ENCODE measurements around the gene CASP4.
"Not testable (repeated sequence)": the region's sequence is repeated elsewhere in the genome, so short reads cannot be mapped to it uniquely, and the experiment has no call there.

CASP4 gene

GRCh38 chr11:104968355-104968855 is at the start of gene CASP4:
CASP4 (minus strand) TSS chr11:104968574; CDS start chr11:104968525, 49 bp downstream.
- DNase-seq = peak; percentile 6

DNA sequence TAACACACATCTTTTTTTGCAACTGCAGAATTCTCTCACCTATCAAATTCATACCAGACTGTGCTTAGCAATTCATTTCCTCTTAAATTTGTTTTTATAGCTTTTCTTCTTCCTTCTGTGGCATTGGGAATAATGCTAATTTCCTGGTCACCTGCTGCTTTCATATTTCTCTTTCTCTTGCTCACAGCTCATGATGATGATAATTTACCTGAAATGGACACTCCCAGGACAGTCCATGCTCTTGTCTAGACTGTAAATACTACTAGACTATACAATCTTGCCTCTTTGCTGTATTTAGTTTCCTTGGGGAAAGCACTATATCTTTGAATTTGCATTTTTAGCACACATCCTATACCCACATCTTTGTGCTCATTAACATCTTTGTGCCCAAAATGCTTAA is 39.1 kb upstream of the CASP4 start:
- no peak for DNase-seq

DNA sequence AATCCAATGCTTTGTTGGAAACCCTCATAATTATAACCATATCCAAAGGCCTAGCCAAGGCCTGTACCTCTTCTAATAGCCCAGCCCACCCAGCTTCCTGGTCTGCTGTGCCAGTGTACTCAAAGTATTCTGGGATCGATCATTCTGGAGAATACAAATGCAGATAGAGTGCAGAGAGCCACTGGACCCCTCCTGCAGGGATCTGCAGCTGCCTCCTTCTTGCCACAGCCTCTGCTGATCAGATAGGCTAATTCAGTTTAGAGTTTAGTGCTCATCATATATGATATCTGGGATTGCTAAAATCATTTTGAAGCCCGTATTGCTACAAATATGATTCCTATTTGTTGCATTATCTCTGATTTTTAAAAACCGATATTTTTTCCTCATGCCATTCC is 37.1 kb upstream of the CASP4 start:
- no peak for DNase-seq

- no peak for DNase-seq
Observed at GRCh38 chr11:105004021-105004420, 35.6 kb upstream of the CASP4 start.

DNA sequence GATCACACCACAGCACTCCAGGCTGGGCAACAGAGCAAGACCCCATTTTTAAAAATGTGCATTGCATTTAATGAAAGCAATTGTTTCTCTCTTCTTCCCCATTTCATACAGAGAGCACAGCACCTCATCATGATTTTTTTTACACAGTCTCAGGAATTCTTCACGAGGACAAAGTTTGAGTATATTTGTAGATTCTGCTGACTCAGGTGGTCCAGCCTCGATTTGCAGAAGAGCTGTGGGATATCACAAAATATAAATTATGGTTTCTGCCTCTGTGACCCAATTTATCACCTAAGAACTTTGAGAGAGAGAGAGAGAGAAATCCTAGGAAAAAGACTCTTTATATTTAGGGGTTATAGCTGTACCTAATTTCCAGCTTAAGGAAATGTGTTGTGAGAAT is 34.8 kb upstream of the CASP4 start:
- DNase-seq = no peak

DNA sequence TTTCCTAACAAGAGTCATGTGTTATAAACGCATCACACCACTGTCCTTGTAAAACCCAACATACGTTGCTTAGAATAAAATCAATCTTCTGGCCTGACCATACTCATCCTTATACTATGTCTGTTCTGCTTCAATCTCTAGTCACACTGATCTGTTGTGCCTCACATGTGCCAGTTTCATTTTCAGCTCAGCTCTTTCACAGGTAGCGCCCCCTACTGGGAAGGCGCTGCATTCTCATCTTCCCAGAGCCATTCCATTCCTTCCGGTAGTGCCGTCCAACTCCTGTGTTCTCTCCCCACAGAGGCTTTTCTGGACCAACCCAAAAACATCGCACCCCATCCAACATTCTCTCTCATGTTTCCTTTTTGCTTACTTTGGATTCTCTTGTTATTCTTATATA is 32.4 kb upstream of the CASP4 start:
- DNase-seq = no peak

DNA sequence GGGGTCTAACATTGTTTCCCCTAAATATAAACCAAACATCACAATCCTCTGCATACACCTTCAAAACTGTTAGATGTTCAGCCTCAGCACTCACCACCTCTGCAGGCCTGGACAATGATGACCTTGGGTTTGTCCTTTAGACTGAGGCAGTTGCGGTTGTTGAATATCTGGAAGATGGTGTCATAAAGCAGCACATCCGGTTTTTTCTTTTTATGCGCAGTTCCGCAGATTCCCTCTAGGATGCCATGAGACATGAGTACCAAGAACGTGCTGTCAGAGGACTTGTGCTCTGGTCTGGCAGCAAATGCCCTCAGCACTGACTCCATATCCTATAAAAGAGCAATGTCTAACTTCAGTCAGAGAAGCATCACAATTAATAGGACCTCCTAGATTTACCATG is 31.8 kb upstream of the CASP4 start:
- DNase-seq = no peak

GRCh38 chr11:104999721-105000120 is 31.3 kb upstream of the CASP4 start:
- DNase-seq = no peak

- DNase-seq = no peak
Observed at GRCh38 chr11:104997288-104997687, 28.9 kb upstream of the CASP4 start.

- no peak for DNase-seq
Observed at GRCh38 chr11:104995001-104995408, 26.6 kb upstream of the CASP4 start.

DNA sequence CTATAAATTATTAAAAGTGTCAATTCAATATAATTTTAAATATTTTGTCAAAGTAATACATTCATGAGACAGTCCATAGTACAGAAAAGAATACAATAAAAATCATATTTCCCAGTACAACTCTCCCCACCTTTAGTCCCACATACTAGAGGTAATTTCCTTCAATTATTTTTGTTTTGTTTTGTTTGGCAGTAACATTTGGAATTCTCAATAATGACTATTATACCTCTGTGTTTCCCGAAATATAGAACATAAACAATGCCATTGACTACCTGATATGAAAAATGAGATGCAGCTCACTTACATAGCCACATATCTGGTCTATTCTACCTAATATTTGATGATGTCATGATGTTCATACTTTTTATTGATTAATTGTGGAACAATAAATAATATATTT is 24.4 kb upstream of the CASP4 start:
- no peak for DNase-seq

DNA sequence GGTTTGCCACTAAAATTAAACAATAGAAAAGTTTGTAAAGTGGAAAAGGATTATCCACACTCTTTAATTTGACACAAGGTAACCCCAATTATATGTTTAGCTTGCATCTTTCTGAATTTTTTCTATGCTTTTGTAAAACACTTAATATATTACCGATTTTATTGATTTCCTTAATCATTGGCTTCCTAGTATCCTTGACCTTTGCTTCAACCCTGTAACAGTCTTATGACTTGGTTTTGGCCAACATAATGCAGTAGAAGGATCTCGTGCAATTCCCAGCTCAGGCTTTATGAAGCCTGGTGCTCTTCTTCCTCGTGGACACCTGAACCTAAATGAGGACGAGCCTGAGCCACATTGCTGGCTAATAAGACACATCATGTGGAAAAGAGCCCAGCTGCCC is 23.6 kb upstream of the CASP4 start:
- DNase-seq = no peak

DNA sequence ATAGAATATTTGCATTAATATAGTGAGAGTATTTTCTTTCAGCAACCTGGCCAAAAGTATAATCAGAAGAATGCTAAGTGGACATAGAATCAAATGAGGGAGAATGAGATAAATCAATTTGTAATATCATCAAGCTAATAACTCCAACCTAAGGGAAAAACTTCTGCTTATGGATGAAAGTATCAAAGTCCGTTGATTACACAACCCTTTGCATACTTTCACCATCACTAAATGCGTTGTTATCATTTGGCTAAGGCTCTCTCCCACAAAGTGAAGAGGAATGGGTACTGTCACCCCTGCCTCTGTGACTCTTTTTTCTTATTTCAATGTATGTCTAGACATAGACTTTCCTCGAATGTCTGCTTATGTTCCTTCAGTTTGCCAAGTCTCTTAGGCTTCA is 16.4 kb upstream of the CASP4 start:
- DNase-seq = no peak

DNA sequence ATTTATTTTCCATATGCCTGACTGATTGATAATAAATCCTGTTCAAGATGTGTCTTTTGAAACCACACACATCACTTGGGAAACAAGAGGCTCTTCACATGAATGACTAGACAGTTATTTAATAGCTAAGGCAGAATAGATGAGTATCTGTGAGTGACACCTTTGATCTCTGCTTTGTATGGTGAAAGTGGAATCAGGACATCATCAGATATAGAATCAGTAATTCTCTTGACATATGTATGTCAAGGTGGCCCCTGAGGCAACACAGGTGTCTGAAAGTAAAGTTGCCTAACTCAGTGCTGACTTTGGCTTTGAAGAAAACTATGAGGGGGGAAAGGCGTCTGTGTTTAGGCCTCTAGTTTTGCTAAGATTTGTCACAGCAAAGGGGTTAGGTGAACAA is 11.5 kb upstream of the CASP4 start:
- no peak for DNase-seq

GRCh38 chr11:104973616-104974015 is 5.2 kb upstream of the CASP4 start:
- DNase-seq = no peak

DNA sequence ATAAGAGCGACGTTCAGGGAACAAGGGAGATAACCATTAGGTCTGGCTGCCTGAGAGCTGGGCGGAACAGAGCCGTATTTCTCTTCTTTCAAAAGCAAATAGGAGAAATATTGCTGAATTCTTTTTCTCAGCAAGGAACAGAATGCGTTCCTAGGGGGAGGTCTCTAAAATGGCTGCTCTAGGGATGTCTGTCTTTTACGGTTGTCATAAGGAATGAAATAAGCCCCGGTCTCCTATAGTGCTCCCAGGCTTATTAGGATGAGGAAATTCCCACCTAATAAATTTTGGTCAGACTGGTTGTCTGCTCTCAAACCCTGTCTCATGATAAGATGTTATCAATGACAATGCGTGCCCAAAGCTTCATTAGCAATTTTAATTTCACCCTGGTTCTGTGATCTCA is 4.5 kb upstream of the CASP4 start:
- not testable (repeated sequence) for DNase-seq

DNA sequence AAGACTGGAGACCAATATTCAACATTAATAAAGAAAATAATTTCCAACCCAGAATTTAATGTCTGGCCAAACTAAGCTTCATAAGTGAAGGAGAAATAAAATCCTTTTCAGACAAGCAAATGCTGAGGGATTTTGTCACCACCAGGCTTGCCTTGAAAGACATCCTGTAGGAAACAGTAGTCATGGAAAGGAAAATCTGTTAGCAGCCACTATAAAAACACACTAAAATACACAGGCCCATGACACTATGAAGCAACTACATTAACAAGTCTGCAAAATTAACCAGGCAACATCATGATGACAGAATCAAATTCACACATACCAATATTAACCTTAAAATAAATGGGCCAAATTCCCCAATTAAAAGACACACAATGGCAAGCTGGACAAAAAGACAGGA is 2.4 kb upstream of the CASP4 start:
- no peak for DNase-seq

- DNase-seq = no peak
Observed at GRCh38 chr11:104968856-104969776, 742 bp upstream of the CASP4 start.

GRCh38 chr11:104967534-104968354 is 630 bp downstream of the CASP4 start:
- DNase-seq = no peak

DNA sequence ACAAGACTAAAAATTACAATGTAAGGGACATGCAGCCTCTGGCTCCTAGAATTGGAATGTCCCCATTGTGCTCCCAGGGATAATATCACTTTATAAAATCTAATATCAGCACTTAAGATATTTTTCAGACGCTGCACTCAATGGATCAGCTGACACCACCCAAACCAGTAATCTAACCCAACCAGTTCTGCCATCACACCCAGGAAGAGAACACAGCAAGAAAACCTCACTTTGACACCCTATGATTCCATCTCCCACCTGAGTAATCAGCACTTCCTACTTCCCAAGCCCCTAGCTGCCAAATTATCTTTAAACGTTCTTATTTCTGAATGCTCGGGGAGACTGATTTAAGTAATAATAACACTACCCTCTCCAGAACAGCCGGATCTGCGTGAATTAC is 2.6 kb downstream of the CASP4 start:
- no peak for DNase-seq

GRCh38 chr11:104964247-104964646 is 4.1 kb downstream of the CASP4 start:
- DNase-seq = no peak

- DNase-seq = no peak
Observed at GRCh38 chr11:104962852-104963251, 5.5 kb downstream of the CASP4 start.

DNA sequence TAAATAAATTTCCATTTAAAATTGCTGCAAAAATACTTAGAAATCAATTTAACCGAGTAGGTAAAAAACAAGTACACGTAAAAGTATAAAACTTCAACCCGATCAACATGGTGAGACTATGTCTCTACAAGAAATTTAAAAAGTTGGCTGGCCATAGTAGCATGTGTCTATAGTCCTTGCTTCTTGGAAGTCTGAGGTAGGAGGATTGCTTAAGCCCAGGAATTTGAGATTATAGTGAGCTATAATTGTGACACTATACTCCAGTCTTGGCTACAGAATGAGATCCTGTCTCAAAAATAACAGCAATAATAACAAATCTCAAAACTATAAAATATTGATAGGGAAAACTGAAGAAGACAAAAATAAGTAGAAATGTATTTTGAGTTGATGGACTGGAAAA is 11.1 kb downstream of the CASP4 start:
- no peak for DNase-seq

DNA sequence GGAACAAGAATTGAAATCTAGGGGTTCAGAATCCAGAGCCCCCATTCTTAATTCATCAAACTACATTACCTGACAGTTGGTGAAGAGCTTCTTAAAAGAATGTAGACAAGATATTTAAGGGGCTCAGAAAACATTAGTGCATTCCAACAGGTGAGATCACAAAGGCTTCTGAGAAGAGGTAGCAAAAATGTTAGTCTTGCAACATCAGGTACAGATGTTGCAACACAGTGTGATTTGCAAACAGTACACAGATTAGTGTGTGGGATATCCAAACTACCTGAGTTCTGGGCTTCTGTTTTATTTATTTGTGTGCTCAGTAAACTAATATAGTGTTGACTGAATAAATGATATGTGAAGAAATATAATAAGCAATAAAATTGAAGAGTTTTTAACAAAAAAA is 11.8 kb downstream of the CASP4 start:
- no peak for DNase-seq
